ENCODE data around the gene AMOTL1. TPM values are rescaled to one million over a fixed set of nuclear protein-coding genes. Genes with fewer than 3 reads are reported as not detected.

AMOTL1 gene
- total and polyA plus RNA-seq, 12 donors = 3.0 to 26.7 (median 19.5) TPM

- Histone ChIP-seq H3K36me3 (replicated peaks in 1 of 2) (no peaks in the 10 kb centered on the region), H3K4me3 (no peak overlapping the region), H3K27ac (no peak overlapping the region), H3K9me3 (replicated peaks in 1 of 3) (no peaks in the 10 kb centered on the region), H3K27me3 (no peaks in the 10 kb centered on the region), H3K4me1 (replicated peaks in 1 of 2) (peaks cover 7 to 21% of the 10 kb centered on the region in 2 donors)
- TF ChIP-seq POLR2A (IDR thresholded peaks at IDR 0.05) = no peak
- TF ChIP-seq, protein P1, sequence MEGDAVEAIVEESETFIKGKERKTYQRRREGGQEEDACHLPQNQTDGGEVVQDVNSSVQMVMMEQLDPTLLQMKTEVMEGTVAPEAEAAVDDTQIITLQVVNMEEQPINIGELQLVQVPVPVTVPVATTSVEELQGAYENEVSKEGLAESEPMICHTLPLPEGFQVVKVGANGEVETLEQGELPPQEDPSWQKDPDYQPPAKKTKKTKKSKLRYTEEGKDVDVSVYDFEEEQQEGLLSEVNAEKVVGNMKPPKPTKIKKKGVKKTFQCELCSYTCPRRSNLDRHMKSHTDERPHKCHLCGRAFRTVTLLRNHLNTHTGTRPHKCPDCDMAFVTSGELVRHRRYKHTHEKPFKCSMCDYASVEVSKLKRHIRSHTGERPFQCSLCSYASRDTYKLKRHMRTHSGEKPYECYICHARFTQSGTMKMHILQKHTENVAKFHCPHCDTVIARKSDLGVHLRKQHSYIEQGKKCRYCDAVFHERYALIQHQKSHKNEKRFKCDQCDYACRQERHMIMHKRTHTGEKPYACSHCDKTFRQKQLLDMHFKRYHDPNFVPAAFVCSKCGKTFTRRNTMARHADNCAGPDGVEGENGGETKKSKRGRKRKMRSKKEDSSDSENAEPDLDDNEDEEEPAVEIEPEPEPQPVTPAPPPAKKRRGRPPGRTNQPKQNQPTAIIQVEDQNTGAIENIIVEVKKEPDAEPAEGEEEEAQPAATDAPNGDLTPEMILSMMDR (IDR thresholded peaks at IDR 0.05) = no peak
- no peak for DNase-seq
- 84 to 87% (median 86%) methylated on average over 7 of the region's 7 CpGs for WGBS, 4 donors
- intact Hi-C loops (cut with DNase I) = no loop called here
Observed at GRCh38 chr11:94728966-94729751, 39.0 kb upstream of the AMOTL1 start.

DNA sequence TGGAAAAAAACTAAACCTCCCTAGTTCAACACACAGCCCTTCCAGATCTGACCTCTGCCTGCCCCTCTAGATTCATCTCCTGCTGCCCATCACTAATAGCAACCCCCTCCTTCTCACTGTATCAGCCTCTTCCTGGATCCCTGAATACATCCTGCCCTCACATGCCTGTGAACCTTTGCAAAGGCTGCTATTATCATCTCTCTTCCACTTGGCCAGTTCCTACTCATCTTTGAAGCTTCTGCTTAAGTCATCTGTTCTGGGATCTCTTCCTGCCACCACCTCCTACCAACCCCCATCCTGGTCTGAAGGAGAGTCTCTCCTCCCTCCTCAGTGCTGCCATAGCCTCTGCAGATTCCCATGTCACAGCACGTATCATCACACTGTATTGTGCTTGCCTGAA is 38.0 kb upstream of the AMOTL1 start:
- H3K36me3 ChIP-seq (replicated peaks in 1 of 2) = no peaks in the 10 kb centered on the region
- H3K27me3 ChIP-seq = no peaks in the 10 kb centered on the region
- WGBS, 4 donors = 71 to 95% (median 87%) methylated on average over 1 of the region's 1 CpG
- DNase-seq = no peak
- TF ChIP-seq, protein P1 (IDR thresholded peaks at IDR 0.05) = no peak
- TF ChIP-seq POLR2A (IDR thresholded peaks at IDR 0.05) = no peak
- no peaks in the 10 kb centered on the region for H3K9me3 ChIP-seq (replicated peaks in 1 of 3)
- H3K27ac ChIP-seq = peak overlapping the region in 2 of 5 donors; percentile 11 to 79
- intact Hi-C loops (cut with DNase I) = no loop called here
- H3K4me1 ChIP-seq (replicated peaks in 1 of 2) = peaks cover 7 to 29% of the 10 kb centered on the region in 2 donors
- H3K4me3 ChIP-seq = no peak overlapping the region

- H3K36me3 ChIP-seq (replicated peaks in 1 of 2) = no peaks in the 10 kb centered on the region
- intact Hi-C loops (cut with DNase I) = no loop called here
- H3K27ac ChIP-seq = peak overlapping the region in 4 of 5 donors; percentile 25 to 86 (median 59)
- DNase-seq = peak; percentile 28 to 77 (median 33)
- WGBS, 4 donors = 30 to 41% (median 39%) methylated on average over 3 of the region's 3 CpGs
- no peaks in the 10 kb centered on the region for H3K9me3 ChIP-seq (replicated peaks in 1 of 3)
- no peak overlapping the region for H3K4me3 ChIP-seq
- no peaks in the 10 kb centered on the region for H3K27me3 ChIP-seq
- H3K4me1 ChIP-seq (replicated peaks in 1 of 2) = peaks cover 7 to 29% of the 10 kb centered on the region in 2 donors
- TF ChIP-seq, protein P1 (IDR thresholded peaks at IDR 0.05) = no peak
- TF ChIP-seq POLR2A (IDR thresholded peaks at IDR 0.05) = no peak
Observed at GRCh38 chr11:94731880-94732601, 36.1 kb upstream of the AMOTL1 start.

DNA sequence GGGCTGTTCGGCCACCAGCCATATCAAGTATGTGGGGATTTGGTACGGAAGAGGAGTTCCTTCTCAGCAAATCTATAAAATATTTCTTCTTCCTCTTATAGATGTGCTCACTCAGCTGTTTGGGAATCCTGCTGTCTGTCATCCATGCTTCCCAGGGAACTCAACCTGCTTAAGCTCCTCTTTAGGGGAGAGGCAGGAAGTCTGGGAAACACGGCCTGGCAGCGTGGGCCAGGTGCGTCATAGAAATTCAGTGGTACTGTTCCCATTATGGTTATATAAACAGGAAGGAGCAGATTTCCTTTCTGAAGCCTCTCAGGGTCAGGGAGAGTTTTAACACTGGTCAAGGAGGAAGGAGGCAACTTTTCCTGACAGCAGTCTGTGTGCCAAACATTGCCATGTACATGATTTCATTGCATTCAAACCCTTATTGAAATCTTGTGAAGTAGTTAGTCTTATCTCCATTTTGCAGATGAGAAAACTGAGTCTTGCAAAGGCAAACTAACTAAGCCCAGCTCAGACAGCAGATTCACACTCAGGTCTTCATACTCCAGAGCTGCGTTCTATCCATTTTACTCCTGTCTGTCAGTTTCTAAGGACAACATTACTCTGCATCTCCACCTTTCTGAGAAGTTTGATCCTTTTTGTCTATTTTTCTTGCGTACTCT is 35.4 kb upstream of the AMOTL1 start:
- Histone ChIP-seq H3K4me1 (replicated peaks in 1 of 2) (peaks cover 7 to 29% of the 10 kb centered on the region in 2 donors), H3K36me3 (replicated peaks in 1 of 2) (no peaks in the 10 kb centered on the region), H3K4me3 (no peak overlapping the region), H3K27ac (peak overlapping the region in 3 of 5 donors; percentile 25 to 86 (median 79)), H3K27me3 (no peaks in the 10 kb centered on the region), H3K9me3 (replicated peaks in 1 of 3) (no peaks in the 10 kb centered on the region)
- TF ChIP-seq, protein P1 (IDR thresholded peaks at IDR 0.05) = no peak
- TF ChIP-seq POLR2A (IDR thresholded peaks at IDR 0.05) = no peak
- WGBS, 4 donors = 59 to 66% (median 61%) methylated on average over 7 of the region's 7 CpGs
- DNase-seq = peak; percentile 34 to 85 (median 53)
- intact Hi-C loops (cut with DNase I) = no loop called here

Data from adrenal gland (tissue), 12 donors.